Lung (tissue), 12 donors: ENCODE measurements around the gene PRDM5. TPM values are rescaled to one million over a fixed set of nuclear protein-coding genes. Genes with fewer than 3 reads are reported as not detected.

Experiments
- ATAC-seq: fragments of 200-7000 bp; cut with Tn5 transposase; one replicate; pipeline ENCODE4 v1.9.1; 2020; ENCODE audit warnings: moderate number of reproducible peaks; ENCODE audit not compliant: insufficient read depth, low FRiP score
- DNase-seq, 3 donors: peaks; one replicate each; pipeline ENCODE4 v3.0.0-alpha.2; 2013 to 2017
- H3K27ac ChIP-seq, 2 donors: one replicate each; pipeline ENCODE4 v1.5.1; 2013; ENCODE audit warnings: mild to moderate bottlenecking in 2 of 2, moderate library complexity in 2 of 2, control low read depth in 1 of 2, inconsistent platforms in 1 of 2, low read depth in 1 of 2, low read length in 1 of 2
- H3K27me3 ChIP-seq, 3 donors: one replicate each; pipeline ENCODE4 v1.5.1; 2013; ENCODE audit warnings: low read length in 2 of 3; ENCODE audit not compliant: control insufficient read depth in 3 of 3, insufficient read depth in 3 of 3
- H3K36me3 ChIP-seq, 4 donors: one replicate each; pipeline ENCODE4 v1.5.1; 2013; ENCODE audit warnings: low read length in 4 of 4, mild to moderate bottlenecking in 1 of 4, moderate library complexity in 1 of 4; ENCODE audit not compliant: control insufficient read depth in 4 of 4, insufficient read depth in 4 of 4
- H3K4me1 ChIP-seq, 5 donors: one replicate each; pipeline ENCODE4 v1.5.1; 2013; ENCODE audit warnings: low read length in 5 of 5, mild to moderate bottlenecking in 2 of 5, moderate library complexity in 1 of 5; ENCODE audit not compliant: control insufficient read depth in 5 of 5, insufficient read depth in 5 of 5
- H3K4me3 ChIP-seq: one replicate; pipeline ENCODE4 v1.5.1; 2013; ENCODE audit warnings: mild to moderate bottlenecking, control low read depth, moderate library complexity
- H3K9ac ChIP-seq, 2 donors: one replicate each; pipeline ENCODE4 v1.5.1; 2013; ENCODE audit warnings: low read length in 2 of 2, control low read depth in 1 of 2; ENCODE audit not compliant: insufficient read depth in 1 of 2
- H3K9me3 ChIP-seq, 4 donors: one replicate each; pipeline ENCODE4 v1.5.1; 2013; ENCODE audit warnings: low read length in 3 of 4, mild to moderate bottlenecking in 1 of 4, moderate library complexity in 1 of 4; ENCODE audit not compliant: control insufficient read depth in 4 of 4, insufficient read depth in 3 of 4
- CTCF ChIP-seq: IDR thresholded peaks from 2 replicates; pipeline ENCODE4 v1.5.1; 2012; ENCODE audit warnings: mild to moderate bottlenecking; ENCODE audit errors: control extremely low read depth, extremely low read depth
- WGBS, 2 donors: extraction: QIAGEN DNeasy Blood & Tissue Kit; methylation state at CpG; one replicate each; pipeline ENCODE4 v1.1.7; 2013; 5-methylcytosine and 5-hydroxymethylcytosine counted together
- polyA plus RNA-seq, 2 donors: library from polyadenylated mRNA; stranded (reverse); fragments of 200-250 nt; gene quantifications; one replicate each; pipeline ENCODE4 v1.2.1, GENCODE V29; 2013
- total RNA-seq, 2 donors: library from RNA; depleted of rRNA in 1 of 2; stranded (reverse); fragments of >200 nt in 1 of 2; gene quantifications; one replicate each; pipeline ENCODE4 v1.2.1, GENCODE V29; 2014 to 2021
- donor health status: control.
- donor health status: control.
- donor health status: Bipolar disorder and iron deficiency.
- donor health status: healthy.
- donor health status: DM: yes; HTN: yes; CAD: no.

Gene PRDM5
- total and polyA plus RNA-seq, 4 donors, result 3.0 to 57.6 (median 9.2) TPM

DNA sequence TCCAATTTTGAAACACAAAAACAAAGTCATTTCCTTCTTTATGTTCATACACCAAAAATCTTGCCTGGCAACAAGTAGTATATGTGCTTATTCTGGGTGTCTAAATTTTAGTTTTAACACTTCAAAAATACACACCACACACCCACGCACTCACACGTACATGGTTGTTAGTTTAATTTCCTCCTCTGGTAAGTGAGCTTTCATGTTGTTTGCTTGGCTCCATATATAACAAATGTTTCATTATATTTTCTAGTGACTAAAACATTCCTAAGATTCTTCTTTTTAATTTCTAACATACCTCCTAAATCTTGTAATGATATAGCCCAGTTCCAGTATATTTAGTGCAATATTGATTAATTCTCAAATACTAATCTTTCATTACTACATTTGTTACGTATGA is 80.9 kb downstream of the PRDM5 start:
- ATAC-seq (no peak), DNase-seq (peak in 1 of 3 donors; percentile 36)
- Histone ChIP-seq H3K36me3 (peaks cover 0 to 5% (median 2%) of the 10 kb centered on the region in 4 donors), H3K9ac (no peak overlapping the region), H3K27ac (no peak overlapping the region), H3K4me3 (no peak overlapping the region), H3K9me3 (no peaks in the 10 kb centered on the region), H3K27me3 (no peaks in the 10 kb centered on the region), H3K4me1 (peaks cover 0 to 14% (median 5%) of the 10 kb centered on the region in 5 donors)
- no peak for TF ChIP-seq CTCF
- 67 to 88% methylated on average over 3 of the region's 3 CpGs for WGBS, 2 donors

- Histone ChIP-seq H3K9ac (no peak overlapping the region), H3K4me3 (no peak overlapping the region), H3K9me3 (no peaks in the 10 kb centered on the region), H3K27me3 (no peaks in the 10 kb centered on the region), H3K36me3 (peaks cover 0 to 5% (median 2%) of the 10 kb centered on the region in 4 donors), H3K27ac (no peak overlapping the region), H3K4me1 (peaks cover 0 to 14% (median 5%) of the 10 kb centered on the region in 5 donors)
- TF ChIP-seq CTCF, result no peak
- DNase-seq, result no peak
- peak; percentile 16 for ATAC-seq
- WGBS, 2 donors, result 95 to 97% methylated on average over 18 of the region's 18 CpGs
Measured at GRCh38 chr4:120839974-120840751, 82.4 kb downstream of the PRDM5 start.

- Histone ChIP-seq H3K4me3 (no peak overlapping the region), H3K9ac (no peak overlapping the region), H3K27me3 (no peaks in the 10 kb centered on the region), H3K9me3 (no peaks in the 10 kb centered on the region), H3K27ac (no peak overlapping the region), H3K4me1 (peaks cover 0 to 13% (median 5%) of the 10 kb centered on the region in 5 donors), H3K36me3 (peaks cover 0 to 5% (median 2%) of the 10 kb centered on the region in 4 donors)
- WGBS, 2 donors, result 93% methylated on average over 8 of the region's 8 CpGs
- TF ChIP-seq CTCF, result no peak
- DNase-seq, result no peak
- ATAC-seq, result no peak
Measured at GRCh38 chr4:120839334-120839973, 83.1 kb downstream of the PRDM5 start.
